Mucosa of descending colon (tissue), 3 donors: ENCODE results near the gene ADAMTS2. TPM values are rescaled to one million over a fixed set of nuclear protein-coding genes. Genes with fewer than 3 reads are reported as not detected.

ENCODE experiments used
- ATAC-seq: fragments of 200-7000 bp; cut with Tn5 transposase; one replicate; pipeline ENCODE4 v1.9.1; 2020; ENCODE audit warnings: mild to moderate bottlenecking, moderate library complexity
- DNase-seq, 3 donors: peaks; one replicate each; pipeline ENCODE4 v3.0.0-alpha.2; 2020
- H3K36me3 ChIP-seq: fragments of 200-600 bp; one replicate; pipeline ENCODE4 v1.8.0; 2021; ENCODE audit warnings: low read depth, mild to moderate bottlenecking
- H3K4me1 ChIP-seq: fragments of 200-600 bp; one replicate; pipeline ENCODE4 v1.8.0; 2021; ENCODE audit warnings: low read depth, mild to moderate bottlenecking
- H3K4me3 ChIP-seq: fragments of 200-600 bp; one replicate; pipeline ENCODE4 v1.8.0; 2021; ENCODE audit warnings: mild to moderate bottlenecking
- H3K9me3 ChIP-seq: fragments of 200-600 bp; one replicate; pipeline ENCODE4 v1.8.0; 2021; ENCODE audit warnings: mild to moderate bottlenecking
- CTCF ChIP-seq: fragments of 200-600 bp; IDR thresholded peaks from one replicate; pipeline ENCODE4 v1.8.0; 2022; ENCODE audit warnings: antibody characterized with exemption, mild to moderate bottlenecking
- intact Hi-C, 2 donors: fragments of 100-400 bp; cut with DNase I in 1 of 2; cut with micrococcal nuclease in 1 of 2; formaldehyde crosslinking; loops; one replicate each; pipeline versions ENCODE4 v1.11.0 to v1.11.1; 2022; cut with DNase I, micrococcal nuclease
- total RNA-seq, 3 donors: library from RNA; stranded (reverse); fragmentation: NEBNext Ultra II Directional in 2 of 3; extraction: Animal tissue kit (Norgen Biotek cat#: 25700) in 2 of 3; gene quantifications; one replicate each; pipeline versions ENCODE4 v1.2.1 to v1.2.4, GENCODE V29; 2021 to 2023
- donor health status: DM: no; HTN: no; CAD: no; lungs with moderate emphysema.
- donor health status: DM: no; HTN: no; CAD: no.
- donor health status: DM: no; HTN: yes; CAD: no.

Gene ADAMTS2
- total RNA-seq, 3 donors from 2014 or later: 1.3 to 9.2 (median 7.3) TPM

GRCh38 chr5:179122411-179123108 is 222.7 kb downstream of the ADAMTS2 start:
- no peak for ATAC-seq
- no peak for TF ChIP-seq CTCF
- intact Hi-C loops: no loop called here
- Histone ChIP-seq H3K4me3 (no peak overlapping the region), H3K36me3 (no peaks in the 10 kb centered on the region), H3K9me3 (peaks cover 42% of the 10 kb centered on the region), H3K4me1 (no peaks in the 10 kb centered on the region)
- DNase-seq: no peak

- peaks cover 41% of the 10 kb centered on the region for H3K9me3 ChIP-seq
- no peaks in the 10 kb centered on the region for H3K36me3 ChIP-seq
- intact Hi-C loops: no loop called here
- ATAC-seq (no peak), DNase-seq (no peak)
- no peaks in the 10 kb centered on the region for H3K4me1 ChIP-seq
- TF ChIP-seq CTCF: no peak
- no peak overlapping the region for H3K4me3 ChIP-seq
Measured at GRCh38 chr5:179121667-179122111, 223.6 kb downstream of the ADAMTS2 start.

GRCh38 chr5:179120951-179121666 is 224.2 kb downstream of the ADAMTS2 start:
- peaks cover 38% of the 10 kb centered on the region for H3K9me3 ChIP-seq

GRCh38 chr5:179120421-179120861 is 224.8 kb downstream of the ADAMTS2 start:
- no peak overlapping the region for H3K4me3 ChIP-seq
- no peaks in the 10 kb centered on the region for H3K36me3 ChIP-seq
- no peak for TF ChIP-seq CTCF
- DNase-seq: no peak
- H3K9me3 ChIP-seq: peaks cover 36% of the 10 kb centered on the region
- H3K4me1 ChIP-seq: no peaks in the 10 kb centered on the region
- intact Hi-C loops: no loop called here
- ATAC-seq: no peak

More at GRCh38 chr5:179120951-179121666, 224.2 kb downstream of the ADAMTS2 start:
- DNase-seq: no peak
- H3K36me3 ChIP-seq: no peaks in the 10 kb centered on the region
- no peaks in the 10 kb centered on the region for H3K4me1 ChIP-seq
- no peak overlapping the region for H3K4me3 ChIP-seq
- intact Hi-C loops: no loop called here
- no peak for TF ChIP-seq CTCF
- ATAC-seq: no peak

GRCh38 chr5:179119415-179120170 is 225.7 kb downstream of the ADAMTS2 start:
- Histone ChIP-seq H3K4me1 (no peaks in the 10 kb centered on the region), H3K36me3 (no peaks in the 10 kb centered on the region), H3K4me3 (no peak overlapping the region), H3K9me3 (peaks cover 34% of the 10 kb centered on the region)
- DNase-seq: no peak
- no peak for TF ChIP-seq CTCF
- intact Hi-C loops: no loop called here
- no peak for ATAC-seq
